ENCODE measurements around the gene ZNF670.

The ZNF670 gene

DNA sequence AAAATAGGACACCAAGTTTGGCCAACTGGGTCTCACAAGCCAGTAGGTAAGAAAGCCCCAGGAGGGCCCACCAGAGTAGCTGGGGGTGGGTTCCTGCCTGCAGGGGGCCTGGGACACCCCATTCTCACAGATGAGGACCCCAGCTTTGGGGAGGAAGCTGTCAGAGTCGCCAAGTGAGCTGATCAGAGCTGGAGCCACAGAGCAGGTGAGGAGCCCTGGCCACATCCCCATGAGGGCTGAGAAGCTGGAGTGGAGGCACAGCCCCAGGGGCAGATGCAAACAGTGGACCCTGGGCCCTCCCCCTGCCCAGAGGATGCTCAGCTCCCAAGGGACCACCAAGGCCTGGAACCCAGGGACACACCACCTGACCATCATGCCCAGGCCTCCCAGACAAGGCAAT lies 8.6 kb upstream of the ZNF670 start:
- FAIRE-seq (no peak), DNase-seq (ENCODE audit: insufficient read length, low spot score) (no peak)
- TF ChIP-seq, protein P1, sequence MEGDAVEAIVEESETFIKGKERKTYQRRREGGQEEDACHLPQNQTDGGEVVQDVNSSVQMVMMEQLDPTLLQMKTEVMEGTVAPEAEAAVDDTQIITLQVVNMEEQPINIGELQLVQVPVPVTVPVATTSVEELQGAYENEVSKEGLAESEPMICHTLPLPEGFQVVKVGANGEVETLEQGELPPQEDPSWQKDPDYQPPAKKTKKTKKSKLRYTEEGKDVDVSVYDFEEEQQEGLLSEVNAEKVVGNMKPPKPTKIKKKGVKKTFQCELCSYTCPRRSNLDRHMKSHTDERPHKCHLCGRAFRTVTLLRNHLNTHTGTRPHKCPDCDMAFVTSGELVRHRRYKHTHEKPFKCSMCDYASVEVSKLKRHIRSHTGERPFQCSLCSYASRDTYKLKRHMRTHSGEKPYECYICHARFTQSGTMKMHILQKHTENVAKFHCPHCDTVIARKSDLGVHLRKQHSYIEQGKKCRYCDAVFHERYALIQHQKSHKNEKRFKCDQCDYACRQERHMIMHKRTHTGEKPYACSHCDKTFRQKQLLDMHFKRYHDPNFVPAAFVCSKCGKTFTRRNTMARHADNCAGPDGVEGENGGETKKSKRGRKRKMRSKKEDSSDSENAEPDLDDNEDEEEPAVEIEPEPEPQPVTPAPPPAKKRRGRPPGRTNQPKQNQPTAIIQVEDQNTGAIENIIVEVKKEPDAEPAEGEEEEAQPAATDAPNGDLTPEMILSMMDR (IDR thresholded peaks at IDR 0.05; ENCODE audit: insufficient read depth, missing control alignments), result no peak

DNA sequence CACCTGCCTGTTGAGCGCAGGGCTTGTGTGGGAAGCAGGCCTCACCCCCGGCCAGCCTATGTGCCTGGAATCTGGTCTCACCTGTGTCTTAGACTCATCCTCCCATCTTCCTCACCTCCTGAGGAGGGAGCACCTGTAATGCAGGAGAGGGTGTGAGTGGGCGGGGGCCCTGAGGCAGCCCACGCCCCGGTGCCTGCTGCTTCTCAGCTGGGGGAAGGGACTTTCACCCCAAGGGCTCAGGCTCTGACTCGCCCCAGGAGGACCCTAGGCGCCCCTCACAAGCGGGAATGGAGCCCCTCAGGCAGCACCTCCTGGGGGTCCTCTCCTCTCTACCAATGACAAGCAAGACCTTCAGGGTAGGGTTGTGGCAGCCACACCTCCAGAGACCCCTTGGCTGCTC lies 6.7 kb upstream of the ZNF670 start:
- no peak for FAIRE-seq

DNA sequence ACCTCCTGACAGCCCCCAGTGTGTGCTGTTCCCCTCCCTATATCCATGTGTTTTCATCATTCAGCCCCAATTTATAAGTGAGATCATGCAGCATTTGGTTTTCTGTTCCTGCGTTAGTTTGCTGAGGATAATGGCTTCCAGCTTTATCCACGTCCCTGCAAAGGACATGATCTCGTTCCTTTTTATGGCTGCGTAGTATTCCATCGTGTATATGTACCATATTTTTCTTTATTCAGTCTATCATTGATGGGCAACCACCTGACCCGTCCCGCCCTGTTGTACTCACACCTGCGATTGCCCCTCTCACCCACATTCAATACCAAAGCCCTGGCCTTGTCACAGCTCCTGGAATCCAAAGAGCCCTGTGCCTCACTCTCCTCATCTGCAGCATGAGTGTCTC lies 6.2 kb upstream of the ZNF670 start:
- TF ChIP-seq, protein P1 (IDR thresholded peaks at IDR 0.05; ENCODE audit: insufficient read depth, missing control alignments), result no peak
- no peak for FAIRE-seq
- DNase-seq (ENCODE audit: insufficient read length, low spot score), result no peak

More for the DNA sequence above, 6.7 kb upstream of the ZNF670 start:
- no peak for DNase-seq (ENCODE audit: insufficient read length, low spot score)
- TF ChIP-seq, protein P1 (IDR thresholded peaks at IDR 0.05; ENCODE audit: insufficient read depth, missing control alignments), result no peak

DNA sequence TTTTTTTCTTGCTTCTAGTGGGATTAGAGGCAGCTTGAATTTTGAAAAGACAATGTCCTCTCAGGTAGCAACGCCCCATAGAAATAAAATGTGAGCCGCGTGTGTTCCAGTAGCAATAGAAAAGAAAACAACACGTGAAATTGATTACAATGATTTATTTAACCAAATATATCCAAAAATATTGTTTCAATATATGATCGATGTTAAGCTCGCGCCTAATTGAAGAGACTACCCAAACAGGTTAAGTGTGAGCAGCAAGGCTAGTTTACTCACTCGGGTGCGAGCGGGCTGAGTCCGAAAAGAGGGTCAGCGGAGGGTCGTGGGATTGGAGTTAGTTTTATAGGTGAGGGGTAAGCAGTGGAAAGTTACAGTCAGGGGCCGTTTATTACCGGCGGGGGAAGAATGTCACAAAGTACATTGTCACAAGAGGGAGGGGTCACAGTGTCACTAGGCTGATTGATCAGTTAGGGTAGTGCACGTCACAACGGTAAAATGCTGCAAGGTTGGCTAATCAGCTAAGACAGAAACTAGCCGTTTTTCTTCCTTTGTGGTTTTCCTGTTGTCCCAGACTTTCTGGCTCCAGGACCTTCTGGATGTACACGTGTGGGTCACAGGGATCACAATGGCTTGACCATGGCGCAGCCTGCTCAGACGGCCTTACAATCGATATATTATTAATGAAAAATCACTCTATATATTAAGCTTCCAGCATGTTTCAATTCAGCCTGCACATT lies 697 bp upstream of the ZNF670 start:
- FAIRE-seq, result no peak
- TF ChIP-seq, protein P1 (IDR thresholded peaks at IDR 0.05; ENCODE audit: insufficient read depth, missing control alignments), result no peak
- DNase-seq (ENCODE audit: insufficient read length, low spot score), result no peak

DNA sequence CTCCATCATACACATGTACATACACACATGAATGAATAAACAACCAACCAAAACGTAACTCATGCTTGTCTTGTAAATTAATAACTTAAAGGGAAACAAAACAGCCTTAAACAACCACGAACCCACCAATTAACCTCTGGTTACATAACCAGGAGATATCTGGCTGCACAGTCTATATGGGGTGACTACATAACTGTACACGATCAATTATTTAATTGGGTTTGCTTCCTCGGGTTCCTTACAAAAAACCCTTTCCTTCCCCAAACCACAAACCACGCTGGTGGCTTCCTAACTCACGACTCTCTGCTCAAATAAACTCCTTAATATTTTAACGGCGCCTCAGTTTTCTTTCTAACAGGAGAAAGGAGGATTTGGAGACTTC lies 744 bp downstream of the ZNF670 start:
- no peak for DNase-seq (ENCODE audit: insufficient read length, low spot score)
- TF ChIP-seq, protein P1 (IDR thresholded peaks at IDR 0.05; ENCODE audit: insufficient read depth, missing control alignments), result no peak
- FAIRE-seq, result peak; percentile 51

DNA sequence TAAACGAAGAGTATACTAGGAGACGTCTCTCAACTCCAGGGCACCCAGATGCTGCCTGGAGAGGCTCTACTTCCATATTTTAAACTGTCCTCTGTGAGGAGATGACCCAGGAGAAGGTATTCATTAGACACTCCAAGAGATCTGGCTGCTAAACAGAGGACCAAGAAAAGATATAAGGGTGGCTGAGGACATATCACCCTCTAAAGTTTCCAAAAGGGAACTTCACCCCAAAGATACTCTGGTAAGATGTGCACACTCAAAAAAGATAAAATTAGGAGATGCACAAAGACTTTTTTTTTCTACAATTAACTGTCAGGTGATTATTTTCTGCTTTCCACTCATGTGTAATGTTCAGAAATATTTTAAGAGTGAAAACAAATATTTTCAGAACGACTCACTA lies 1.4 kb downstream of the ZNF670 start:
- no peak for DNase-seq (ENCODE audit: insufficient read length, low spot score)
- TF ChIP-seq, protein P1 (IDR thresholded peaks at IDR 0.05; ENCODE audit: insufficient read depth, missing control alignments), result no peak
- peak; percentile 80 for FAIRE-seq

DNA sequence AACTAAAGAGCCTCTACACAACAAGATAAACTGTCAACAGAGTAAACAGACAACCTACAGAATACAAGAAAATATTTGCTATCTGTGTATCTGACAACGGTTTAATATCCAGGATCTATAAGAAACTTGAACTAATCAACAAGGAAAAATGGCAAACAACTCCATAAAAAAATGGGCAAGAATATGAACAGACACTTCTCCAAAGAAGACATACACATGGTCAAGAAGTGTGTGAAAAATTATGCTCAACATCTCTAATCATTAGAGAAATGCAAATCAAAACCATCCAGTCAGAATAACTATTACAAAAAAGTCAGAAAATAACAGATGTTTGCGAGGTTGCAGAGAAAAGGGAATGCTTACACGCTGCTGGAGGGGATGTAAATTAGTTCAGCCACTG lies 8.0 kb downstream of the ZNF670 start:
- DNase-seq (ENCODE audit: insufficient read length, low spot score) (no peak), FAIRE-seq (peak; percentile 84)
- TF ChIP-seq, protein P1 (IDR thresholded peaks at IDR 0.05; ENCODE audit: insufficient read depth, missing control alignments), result no peak

Data from D721Med (cell line).